A549 treated with dexamethasone at 1 μM for 4 hours (cell line): Measurements from ENCODE around the gene DYRK2. TPM values are rescaled to one million over a fixed set of nuclear protein-coding genes. Genes with fewer than 3 reads are reported as not detected.

ENCODE experiments used
- total RNA-seq: library from RNA; stranded (reverse); fragments of 200-300 nt; extraction: Qiagen RNA extraction; gene quantifications from 5 replicates; pipeline ENCODE4 v1.2.3, GENCODE V29; 2022

The DYRK2 gene
- 8.5 to 14.4 TPM (median 11.9 TPM) in 5 replicates for total RNA-seq

DNA sequence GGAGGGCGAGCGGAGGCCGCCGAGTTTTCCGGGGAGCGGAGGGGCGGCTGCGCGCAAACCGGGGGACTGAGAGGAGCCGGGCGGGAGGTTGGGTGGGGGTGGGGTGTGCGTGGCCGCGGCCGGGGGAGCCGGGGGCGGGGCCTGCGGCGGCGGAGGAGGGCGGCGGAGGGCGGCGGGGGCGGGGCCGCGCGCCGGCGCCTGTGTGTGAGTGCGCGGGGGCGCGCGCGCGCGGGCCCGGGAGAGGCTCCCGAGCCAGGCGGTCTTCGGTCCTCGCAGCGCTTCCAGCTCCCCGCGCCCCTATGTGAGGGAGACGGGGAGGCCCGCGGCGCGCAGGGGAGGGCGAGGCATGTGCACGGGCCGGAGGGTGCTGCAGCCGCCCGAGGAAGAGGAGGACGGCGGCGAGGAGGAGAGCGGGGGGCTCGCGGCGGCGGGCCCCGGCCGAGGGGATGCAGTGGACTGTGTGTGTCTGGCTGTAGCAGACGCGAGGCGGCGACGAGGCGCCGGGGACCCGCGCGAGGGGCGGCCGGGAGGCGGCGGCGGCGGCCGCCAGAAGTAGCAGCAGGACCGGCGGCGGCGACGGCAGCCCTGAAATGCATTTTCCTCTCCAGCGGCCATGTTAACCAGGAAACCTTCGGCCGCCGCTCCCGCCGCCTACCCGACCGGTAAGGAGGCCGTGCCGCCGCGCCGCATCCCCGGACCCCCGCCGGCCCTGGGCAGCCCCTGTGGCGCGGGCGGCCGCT is at the start of gene DYRK2:
DYRK2 (plus strand) TSS at position 225 of the 740 bp plus-strand sequence; CDS start at position 614, 389 bp downstream.

